HL-60 (cell line): ENCODE data around the gene BCAS3.

ENCODE experiments used
- DNase-seq, 2 experiments: peaks; one replicate each; pipeline ENCODE4 v3.0.0-alpha.2; 2010 to 2020; ENCODE audit warnings: low read depth in 1 of 2, low spot score in 1 of 2
- H3K27ac ChIP-seq: fragments of 250-450 bp; sonication (Bioruptor Pico); replicated peaks from 2 replicates; pipeline ENCODE4 v1.5.1; 2020; ENCODE audit warnings: mild to moderate bottlenecking, moderate library complexity
- H3K27me3 ChIP-seq: fragments of 250-450 bp; sonication (Bioruptor Pico); 2 replicates; pipeline ENCODE4 v1.5.1; 2021; ENCODE audit warnings: mild to moderate bottlenecking, moderate library complexity; ENCODE audit not compliant: insufficient read depth, poor library complexity, severe bottlenecking
- H3K4me3 ChIP-seq: replicated peaks from 2 replicates; pipeline ENCODE4 v1.5.1; 2011; ENCODE audit warnings: mild to moderate bottlenecking, control low read depth, low read length; ENCODE audit not compliant: insufficient read depth
- GABPA ChIP-seq: IDR thresholded peaks from 2 replicates; pipeline ENCODE4 v1.6.1; 2012; ENCODE audit warnings: low read depth
- POLR2AphosphoS5 ChIP-seq: IDR thresholded peaks from 2 replicates; pipeline ENCODE4 v1.6.1; 2012; ENCODE audit warnings: low read depth
- SPI1 ChIP-seq: IDR thresholded peaks from 2 replicates; pipeline ENCODE4 v1.6.1; 2012; ENCODE audit warnings: low read depth, mild to moderate bottlenecking, borderline replicate concordance
- TF ChIP-seq, protein P1 (sequence below): IDR thresholded peaks from one replicate; pipeline ENCODE4 v1.5.1; 2011; ENCODE audit warnings: low read length, control low read depth, inconsistent platforms; ENCODE audit not compliant: insufficient read depth
- TF ChIP-seq, protein P2 (sequence below): IDR thresholded peaks from 2 replicates; pipeline ENCODE4 v1.6.1; 2012; ENCODE audit warnings: low read depth; ENCODE audit not compliant: insufficient replicate concordance

Gene BCAS3

GRCh38 chr17:60639019-60639330 is 38.7 kb upstream of the BCAS3 start:
- TF ChIP-seq POLR2AphosphoS5 (no peak), SPI1 (no peak), GABPA (no peak)
- TF ChIP-seq, protein P1, sequence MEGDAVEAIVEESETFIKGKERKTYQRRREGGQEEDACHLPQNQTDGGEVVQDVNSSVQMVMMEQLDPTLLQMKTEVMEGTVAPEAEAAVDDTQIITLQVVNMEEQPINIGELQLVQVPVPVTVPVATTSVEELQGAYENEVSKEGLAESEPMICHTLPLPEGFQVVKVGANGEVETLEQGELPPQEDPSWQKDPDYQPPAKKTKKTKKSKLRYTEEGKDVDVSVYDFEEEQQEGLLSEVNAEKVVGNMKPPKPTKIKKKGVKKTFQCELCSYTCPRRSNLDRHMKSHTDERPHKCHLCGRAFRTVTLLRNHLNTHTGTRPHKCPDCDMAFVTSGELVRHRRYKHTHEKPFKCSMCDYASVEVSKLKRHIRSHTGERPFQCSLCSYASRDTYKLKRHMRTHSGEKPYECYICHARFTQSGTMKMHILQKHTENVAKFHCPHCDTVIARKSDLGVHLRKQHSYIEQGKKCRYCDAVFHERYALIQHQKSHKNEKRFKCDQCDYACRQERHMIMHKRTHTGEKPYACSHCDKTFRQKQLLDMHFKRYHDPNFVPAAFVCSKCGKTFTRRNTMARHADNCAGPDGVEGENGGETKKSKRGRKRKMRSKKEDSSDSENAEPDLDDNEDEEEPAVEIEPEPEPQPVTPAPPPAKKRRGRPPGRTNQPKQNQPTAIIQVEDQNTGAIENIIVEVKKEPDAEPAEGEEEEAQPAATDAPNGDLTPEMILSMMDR, result no peak
- TF ChIP-seq, protein P2, sequence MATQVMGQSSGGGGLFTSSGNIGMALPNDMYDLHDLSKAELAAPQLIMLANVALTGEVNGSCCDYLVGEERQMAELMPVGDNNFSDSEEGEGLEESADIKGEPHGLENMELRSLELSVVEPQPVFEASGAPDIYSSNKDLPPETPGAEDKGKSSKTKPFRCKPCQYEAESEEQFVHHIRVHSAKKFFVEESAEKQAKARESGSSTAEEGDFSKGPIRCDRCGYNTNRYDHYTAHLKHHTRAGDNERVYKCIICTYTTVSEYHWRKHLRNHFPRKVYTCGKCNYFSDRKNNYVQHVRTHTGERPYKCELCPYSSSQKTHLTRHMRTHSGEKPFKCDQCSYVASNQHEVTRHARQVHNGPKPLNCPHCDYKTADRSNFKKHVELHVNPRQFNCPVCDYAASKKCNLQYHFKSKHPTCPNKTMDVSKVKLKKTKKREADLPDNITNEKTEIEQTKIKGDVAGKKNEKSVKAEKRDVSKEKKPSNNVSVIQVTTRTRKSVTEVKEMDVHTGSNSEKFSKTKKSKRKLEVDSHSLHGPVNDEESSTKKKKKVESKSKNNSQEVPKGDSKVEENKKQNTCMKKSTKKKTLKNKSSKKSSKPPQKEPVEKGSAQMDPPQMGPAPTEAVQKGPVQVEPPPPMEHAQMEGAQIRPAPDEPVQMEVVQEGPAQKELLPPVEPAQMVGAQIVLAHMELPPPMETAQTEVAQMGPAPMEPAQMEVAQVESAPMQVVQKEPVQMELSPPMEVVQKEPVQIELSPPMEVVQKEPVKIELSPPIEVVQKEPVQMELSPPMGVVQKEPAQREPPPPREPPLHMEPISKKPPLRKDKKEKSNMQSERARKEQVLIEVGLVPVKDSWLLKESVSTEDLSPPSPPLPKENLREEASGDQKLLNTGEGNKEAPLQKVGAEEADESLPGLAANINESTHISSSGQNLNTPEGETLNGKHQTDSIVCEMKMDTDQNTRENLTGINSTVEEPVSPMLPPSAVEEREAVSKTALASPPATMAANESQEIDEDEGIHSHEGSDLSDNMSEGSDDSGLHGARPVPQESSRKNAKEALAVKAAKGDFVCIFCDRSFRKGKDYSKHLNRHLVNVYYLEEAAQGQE, result no peak
- H3K27me3 ChIP-seq, result no peaks in the 10 kb centered on the region
- H3K4me3 ChIP-seq, result no peak overlapping the region
- DNase-seq, result no peak
- no peak overlapping the region for H3K27ac ChIP-seq

GRCh38 chr17:60640503-60640902 is 37.1 kb upstream of the BCAS3 start:
- no peak for TF ChIP-seq GABPA
- TF ChIP-seq, protein P2, result no peak
- no peak for TF ChIP-seq SPI1
- TF ChIP-seq, protein P1, result no peak
- no peak for TF ChIP-seq POLR2AphosphoS5
- DNase-seq, result no peak
- Histone ChIP-seq H3K27me3 (no peaks in the 10 kb centered on the region), H3K4me3 (no peak overlapping the region), H3K27ac (no peak overlapping the region)

DNA sequence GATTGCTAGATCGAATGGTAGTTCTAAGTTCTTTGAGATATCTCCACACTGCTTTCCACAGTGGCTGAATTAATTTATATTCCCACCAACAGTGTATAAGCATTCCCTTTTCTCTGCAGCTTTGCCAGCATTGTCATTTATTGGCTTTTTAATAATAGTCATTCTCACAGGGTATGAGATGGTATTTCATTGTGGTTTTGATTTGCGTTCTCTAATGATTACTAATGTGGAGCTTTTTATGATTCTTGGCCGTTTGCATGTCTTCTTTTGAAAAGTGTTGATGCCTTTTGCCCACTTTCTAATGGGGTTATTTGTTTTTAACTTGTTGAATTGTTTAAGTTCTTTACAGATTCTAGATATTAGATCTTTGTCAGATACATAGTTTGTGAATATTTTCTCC is 36.5 kb upstream of the BCAS3 start:
- DNase-seq, result no peak
- H3K27ac ChIP-seq, result no peak overlapping the region
- TF ChIP-seq POLR2AphosphoS5, result no peak
- TF ChIP-seq, protein P1, result no peak
- no peak for TF ChIP-seq SPI1
- TF ChIP-seq GABPA, result no peak
- TF ChIP-seq, protein P2, result no peak
- H3K4me3 ChIP-seq, result no peak overlapping the region
- no peaks in the 10 kb centered on the region for H3K27me3 ChIP-seq
